GM18508 (cell line): Measurements from ENCODE around the gene CHSY1.

Experiments
- ATAC-seq: cut with Tn5 transposase; IDR thresholded peaks from one replicate; pipeline ENCODE4 v1.9.1; 2021; ENCODE audit warnings: moderate number of reproducible peaks; ENCODE audit not compliant: insufficient read depth, unreplicated experiment

Gene CHSY1

DNA sequence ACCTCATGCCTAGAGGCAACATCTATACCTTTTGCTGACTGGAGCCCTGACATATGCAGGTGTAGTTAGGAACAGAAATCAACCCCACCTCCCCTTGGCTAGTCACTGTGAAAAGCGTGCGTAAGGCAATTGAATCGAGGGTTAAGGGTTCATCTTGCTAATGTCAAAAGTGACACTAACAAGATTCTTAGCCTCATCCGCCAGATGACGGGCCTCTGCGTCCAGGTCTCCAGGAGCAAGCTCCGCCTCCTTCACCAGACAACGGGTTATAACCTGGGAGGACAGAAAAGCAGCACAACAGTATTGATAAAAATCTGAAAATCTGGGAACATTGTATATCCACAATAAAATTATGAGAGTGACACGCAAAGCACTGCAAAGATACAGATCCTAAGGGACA, 20.7 kb upstream of the CHSY1 start:
- ATAC-seq = no peak

DNA sequence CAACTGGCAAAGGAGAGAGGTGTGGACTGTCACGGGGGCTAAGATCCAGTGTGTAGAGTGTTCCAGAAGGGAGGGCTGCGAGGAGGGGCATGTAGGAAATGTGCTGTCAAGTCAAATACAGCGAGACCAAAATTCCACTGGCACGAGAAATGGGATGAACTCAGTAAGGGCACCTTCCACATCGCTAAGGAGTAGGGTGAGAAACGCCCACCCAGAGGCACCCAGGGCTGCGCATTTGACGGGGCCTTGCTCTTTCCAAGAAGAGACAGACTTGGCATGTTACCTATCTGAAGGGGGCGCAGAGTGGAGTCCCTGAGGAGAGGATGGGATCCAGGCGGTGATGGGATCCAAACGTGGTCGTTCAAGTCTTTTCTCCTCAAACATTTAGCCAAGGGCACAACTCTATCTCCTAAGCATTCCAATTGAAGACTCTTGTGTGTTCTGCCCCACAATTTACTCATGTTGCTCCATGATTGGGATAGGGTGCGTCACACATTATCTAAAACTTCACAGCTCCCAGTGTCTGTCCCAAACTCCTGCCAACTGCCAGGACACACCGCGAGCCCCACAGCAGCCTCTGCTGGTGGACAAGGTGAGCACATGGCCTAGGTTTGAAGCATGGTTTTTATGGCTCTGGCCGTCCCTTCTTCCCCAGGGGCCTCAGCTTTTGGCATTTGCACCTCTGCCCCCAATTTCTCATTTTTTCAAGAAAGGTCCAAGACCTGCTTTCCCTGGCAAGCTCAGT, 17.8 kb upstream of the CHSY1 start:
- no peak for ATAC-seq

DNA sequence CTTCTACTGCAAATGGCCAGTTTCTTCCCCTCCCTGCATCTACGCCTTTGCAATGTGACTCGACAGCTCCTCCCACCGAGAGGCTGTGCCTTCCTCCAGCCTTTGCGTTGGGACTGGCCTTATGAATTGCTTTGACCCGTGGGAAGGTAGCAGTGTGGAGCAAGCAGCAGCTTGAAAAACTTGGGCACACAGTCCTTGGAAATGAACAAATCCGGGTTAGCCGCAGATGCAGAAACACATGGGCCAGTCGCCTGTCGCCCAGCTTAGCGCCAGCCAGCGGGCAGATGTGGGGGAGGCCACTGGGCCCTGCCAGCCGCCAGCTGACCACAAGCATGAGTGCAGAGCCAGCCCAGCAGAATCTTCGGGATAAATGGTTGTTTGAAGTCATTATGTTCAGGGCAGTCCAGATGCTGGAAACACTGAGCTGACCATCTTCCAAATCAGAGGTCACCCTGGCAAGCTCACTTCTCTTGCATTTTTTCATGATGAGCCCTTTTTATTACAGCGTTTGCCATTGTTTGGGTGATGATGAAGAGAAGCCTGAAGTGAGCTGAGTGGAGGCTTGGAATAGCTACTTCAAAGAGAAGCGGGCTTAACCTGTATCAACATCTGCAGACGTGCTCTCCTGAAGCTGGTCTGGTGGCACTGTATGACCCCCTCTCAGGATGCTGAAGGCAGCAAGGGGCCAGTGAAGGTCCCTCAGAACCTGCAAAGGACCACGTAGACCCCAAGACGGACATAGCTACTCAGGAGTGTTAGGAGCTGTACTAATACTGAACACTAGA, 15.7 kb upstream of the CHSY1 start:
- no peak for ATAC-seq

DNA sequence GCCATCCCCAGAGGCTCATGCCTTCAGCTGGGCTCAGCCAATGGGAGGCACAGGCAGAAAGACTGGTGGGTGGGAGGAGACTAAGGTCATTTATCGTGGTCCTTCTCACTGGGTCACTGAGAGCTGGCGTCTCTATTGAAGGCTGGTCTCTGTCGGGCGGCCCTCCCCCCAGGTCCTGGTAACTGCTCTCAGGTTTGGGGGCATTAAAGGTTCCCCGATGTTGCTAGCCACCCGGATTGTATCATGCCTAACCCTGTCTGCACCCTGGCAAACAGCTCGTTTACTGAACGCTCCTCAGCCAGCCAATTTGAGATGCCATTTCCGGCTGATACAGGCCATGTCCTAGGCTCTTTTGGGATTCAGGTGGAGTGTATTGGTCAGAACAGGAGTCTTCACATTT, 14.9 kb upstream of the CHSY1 start:
- ATAC-seq = no peak

- no peak for ATAC-seq
Observed at GRCh38 chr15:101266034-101266433, 14.2 kb upstream of the CHSY1 start.

DNA sequence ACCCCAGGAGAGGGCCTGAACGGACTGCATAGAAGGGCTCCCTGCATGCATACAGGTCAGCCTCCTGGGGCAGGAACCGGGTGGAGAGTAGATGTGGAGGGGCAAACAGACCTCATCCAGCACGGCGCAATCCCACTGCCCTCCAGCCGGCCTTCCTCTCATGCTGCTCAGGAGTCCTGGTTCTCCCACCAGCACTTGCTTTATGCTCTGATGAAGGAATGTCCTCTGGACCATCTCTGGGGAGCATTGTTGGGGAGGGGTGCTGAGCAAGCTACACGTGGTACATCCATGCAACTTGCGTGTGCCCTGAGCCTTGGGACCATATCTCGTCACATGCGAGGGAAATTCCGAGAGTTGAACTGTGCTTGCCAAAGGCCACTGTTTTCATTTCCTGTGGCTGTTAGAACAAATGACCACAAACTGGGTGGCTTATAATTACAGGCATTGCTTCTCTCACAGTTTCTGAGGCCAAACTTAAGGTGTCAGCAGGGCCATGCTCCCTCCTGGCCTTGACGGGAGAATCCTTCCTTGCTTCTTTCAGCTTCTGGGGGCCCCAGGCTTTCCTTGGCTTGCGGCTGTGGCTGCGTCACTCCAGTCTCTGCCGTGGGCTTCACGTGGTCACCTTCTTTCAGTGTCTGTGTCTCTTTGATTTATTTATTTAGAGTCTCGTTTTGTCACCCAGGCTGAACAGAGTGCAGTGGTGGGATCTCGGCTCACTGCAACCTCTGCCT, 13.2 kb upstream of the CHSY1 start:
- ATAC-seq = no peak

GRCh38 chr15:101264011-101264410, 12.2 kb upstream of the CHSY1 start:
- no peak for ATAC-seq

GRCh38 chr15:101262551-101262950, 10.7 kb upstream of the CHSY1 start:
- ATAC-seq = no peak

DNA sequence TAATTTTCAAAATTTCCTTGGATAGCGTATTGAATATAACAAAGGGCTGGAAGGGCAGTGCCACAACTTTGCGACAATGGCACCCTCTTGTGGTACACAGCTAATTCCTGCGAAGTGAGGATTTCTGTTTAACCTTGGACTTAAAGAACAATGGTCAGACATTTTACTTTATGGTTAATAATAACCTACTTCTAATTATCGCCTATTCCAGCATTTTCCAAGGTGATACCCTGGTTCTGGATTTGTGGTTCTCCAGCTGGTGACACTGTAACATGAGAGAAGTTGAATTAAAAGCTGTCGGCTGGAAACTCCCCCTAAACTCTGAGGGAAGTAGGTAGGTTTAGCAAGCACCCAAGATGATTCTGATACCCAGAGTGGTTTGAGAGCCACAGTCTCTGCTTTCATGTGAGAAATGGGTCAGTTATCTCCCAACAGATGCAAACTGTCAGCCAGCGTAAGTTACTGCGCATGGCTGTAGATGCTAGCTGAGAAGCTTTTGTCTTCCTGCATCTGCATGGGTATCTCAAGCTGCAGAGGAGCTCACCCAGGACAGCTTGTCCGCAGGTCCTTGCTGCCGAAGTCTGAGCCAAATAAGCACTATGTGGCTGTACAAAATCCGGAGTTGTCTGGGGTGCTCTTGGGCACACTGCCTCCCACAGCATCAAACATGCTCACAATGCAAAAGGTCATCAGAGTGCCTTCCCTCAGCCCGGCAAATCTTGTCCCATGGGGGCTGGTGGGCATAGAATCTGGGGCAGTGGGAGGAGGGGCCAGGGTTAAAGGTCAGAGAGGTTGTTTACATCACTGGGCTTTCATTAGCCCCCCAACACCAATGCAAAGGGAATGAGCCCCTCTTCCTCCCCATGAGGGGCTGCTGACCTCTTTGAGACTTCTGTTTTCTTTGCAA, 6.6 kb upstream of the CHSY1 start:
- no peak for ATAC-seq

- no peak for ATAC-seq
Observed at GRCh38 chr15:101256757-101257156, 4.9 kb upstream of the CHSY1 start.

DNA sequence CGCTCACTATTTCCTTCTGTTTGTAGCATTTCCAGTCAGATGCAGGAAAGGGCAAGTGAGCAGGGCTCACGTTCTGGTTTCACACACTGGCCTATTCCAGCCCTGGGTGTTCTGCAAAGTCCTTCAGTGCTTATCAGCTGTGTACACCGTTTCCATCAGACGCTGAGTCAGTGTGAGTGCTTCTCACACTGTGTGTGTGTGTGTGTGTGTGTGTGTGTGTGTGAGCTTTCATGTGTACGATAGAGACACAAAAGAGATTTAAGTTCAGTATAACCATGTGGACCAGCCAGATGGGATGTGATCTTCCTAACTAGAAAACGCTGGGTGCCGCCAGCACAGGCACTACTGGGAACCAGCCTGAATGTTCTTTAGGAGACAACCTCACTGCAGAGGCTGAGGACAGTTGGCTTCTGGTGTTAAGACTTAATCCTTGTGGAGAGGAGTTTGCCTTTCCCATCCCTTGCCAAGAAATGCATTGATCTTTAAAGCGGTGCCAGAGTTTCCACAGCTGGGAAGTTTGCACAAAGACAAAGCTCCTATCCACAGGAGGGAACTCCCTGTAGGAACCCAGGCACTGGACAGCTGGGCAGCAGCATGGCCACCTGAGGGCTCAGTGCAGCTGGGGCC, 3.9 kb upstream of the CHSY1 start:
- no peak for ATAC-seq

DNA sequence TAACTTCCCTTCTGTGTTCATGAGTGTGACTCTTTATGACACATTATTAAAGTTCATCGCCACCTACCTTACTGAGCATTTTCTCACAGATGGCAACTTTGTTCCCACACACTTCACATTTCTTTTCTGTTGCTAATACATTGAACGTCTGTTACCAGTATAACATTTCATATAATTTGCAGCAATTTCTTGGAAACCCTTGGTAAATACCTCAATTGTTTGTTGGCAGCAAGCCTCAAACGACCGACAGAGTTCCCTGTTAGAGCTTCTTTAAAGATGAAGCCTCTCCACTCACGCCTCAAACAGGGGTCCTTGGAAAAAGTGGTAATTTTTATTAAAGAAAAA, 3.2 kb upstream of the CHSY1 start:
- no peak for ATAC-seq

GRCh38 chr15:101254157-101255050, 2.6 kb upstream of the CHSY1 start:
- no peak for ATAC-seq

DNA sequence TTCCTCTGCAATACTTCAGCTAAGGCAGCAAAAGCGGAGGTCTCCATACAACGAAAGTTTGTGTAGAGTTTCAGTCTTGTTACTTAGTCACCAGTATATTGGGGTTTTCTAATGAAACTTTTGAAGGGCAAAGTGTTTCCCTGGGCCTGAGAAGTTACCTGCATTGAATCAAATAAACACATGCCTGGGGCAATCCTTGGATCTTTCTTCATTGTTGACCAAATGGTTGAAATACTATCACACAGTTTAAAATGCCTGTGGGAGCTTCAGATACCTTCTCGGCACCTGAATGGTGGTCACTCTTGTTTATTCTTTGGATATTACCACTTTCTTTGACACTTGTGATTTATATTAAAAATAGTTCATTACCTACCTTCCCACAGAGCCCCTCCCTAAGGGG, 988 bp upstream of the CHSY1 start:
- no peak for ATAC-seq

GRCh38 chr15:101250873-101251829, 697 bp downstream of the CHSY1 start:
- peak; percentile 5 for ATAC-seq

- no peak for ATAC-seq
Observed at GRCh38 chr15:101250341-101250831, 1.5 kb downstream of the CHSY1 start.

- no peak for ATAC-seq
Observed at GRCh38 chr15:101248274-101248673, 3.6 kb downstream of the CHSY1 start.
